HG03280 (cell line): ENCODE measurements around the gene ACTR5.
"Not testable (repeated sequence)": the region's sequence is repeated elsewhere in the genome, so short reads cannot be mapped to it uniquely, and the experiment has no call there.

Source experiments
- ATAC-seq: cut with Tn5 transposase; IDR thresholded peaks from one replicate; pipeline ENCODE4 v1.9.1; 2021; ENCODE audit warnings: mild to moderate bottlenecking, moderate library complexity; ENCODE audit not compliant: unreplicated experiment

ACTR5 gene

DNA sequence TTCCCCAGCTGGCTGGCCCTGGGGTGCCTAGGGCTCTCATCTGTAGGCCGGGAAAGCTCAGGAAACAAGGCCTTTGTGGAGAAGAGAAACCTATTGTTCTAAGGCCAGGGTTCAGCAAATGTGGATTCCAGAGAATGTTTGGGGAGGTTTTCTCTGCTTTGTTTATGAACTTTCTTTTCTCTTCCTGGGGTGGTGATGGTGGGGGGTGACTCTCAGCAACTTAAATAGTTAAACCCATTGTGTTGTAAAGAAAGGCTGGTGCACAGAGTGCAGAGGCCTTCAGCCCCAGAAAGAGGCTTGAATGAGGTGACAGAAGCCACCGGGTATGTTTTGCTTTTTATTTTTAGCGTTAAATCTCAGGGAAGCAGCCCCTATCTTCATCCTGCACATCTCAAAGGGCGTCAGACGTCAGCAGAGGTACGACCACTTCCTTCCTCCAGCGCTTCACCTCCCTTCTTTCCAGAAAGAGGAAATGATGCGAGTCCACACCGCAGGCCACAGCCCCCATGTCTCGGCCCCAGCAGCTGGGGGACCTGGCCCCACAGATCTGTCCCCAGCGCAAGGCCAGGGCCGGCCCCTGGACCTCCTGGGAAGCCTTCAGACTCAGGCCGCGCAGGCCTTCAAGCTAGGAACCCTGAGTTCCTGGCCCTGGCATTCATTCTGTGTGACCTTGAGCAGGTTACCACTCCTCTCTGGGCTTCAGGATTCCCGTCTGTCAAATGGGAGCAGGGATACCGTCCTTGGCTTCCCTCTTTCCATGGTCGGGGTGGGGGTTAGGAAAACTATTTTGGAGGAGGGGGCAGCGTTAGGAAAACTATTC is 56.6 kb downstream of the ACTR5 start:
- ATAC-seq, result no peak

DNA sequence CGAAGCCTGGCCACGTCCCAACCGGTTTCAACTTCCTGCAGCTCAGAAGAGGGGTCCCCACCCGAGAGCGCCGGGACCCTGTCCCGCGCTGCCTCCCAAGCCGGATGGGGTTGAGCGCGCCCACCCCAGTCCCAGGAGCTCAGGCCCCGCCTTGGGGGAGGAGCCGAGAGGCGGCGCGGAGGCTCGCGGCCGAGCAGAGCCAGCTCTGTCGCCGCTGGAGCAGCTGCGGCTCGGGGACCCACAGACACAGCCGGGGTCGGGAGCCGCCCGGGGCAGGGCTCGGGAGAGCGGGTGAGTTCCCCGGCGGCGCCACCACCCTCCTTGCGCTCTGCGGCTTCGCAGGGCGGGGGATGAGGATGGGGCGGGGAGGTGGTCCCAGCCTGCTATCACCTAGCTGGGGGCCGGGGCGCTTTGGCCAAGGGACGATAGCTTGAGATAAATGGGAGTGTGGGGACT is 57.3 kb downstream of the ACTR5 start, which contains the start of gene PPP1R16B:
Gene PPP1R16B, plus strand, starts transcription at position 196 of the 456 bp plus-strand sequence. CDS start 30,229 bp downstream, outside the sequence.
- peak; percentile 56 for ATAC-seq

DNA sequence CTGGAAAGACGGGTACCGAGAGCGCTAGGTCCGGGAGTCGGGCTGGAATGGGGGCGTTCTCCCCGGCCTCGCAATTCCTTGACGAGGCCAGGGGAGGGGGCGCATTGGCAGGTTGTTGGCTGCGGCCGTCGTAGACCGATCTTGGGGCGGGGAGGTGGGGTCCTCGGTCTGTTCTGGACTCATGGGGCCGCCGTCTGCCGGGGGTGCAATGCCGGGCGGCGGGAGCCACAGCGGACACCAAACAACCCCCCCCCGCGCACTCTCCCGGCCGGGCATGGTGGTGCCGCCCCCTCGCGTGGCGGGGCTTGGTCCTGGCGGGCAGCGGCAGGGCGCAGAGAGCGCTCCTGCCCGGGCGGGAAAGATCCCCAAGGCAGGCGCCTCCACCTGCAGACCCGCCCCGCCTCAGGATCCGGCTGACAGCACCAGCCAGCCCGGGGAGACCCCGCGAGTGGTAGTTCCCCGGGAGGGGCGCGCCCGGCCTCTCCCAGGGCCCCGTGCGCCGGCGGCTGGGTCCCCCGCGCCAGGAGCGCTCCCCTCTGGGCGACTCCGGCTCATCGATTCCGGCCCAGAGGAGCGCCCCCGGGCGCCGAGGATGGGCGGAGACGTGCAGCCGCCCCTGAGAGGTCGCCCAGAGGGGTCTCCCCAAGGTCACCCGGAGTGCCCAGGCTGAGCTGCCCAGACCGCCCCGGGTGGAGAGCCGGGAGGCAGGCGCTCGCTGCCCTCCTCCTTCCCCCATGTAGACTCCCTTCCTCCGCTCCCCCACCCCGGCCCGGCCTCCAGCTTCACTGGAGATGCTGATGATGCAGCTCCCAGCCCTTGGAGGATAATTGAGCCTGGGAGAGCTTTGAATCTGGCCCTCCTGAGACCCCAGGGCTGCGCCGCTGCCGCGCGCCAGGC is 57.9 kb downstream of the ACTR5 start:
- no peak for ATAC-seq

DNA sequence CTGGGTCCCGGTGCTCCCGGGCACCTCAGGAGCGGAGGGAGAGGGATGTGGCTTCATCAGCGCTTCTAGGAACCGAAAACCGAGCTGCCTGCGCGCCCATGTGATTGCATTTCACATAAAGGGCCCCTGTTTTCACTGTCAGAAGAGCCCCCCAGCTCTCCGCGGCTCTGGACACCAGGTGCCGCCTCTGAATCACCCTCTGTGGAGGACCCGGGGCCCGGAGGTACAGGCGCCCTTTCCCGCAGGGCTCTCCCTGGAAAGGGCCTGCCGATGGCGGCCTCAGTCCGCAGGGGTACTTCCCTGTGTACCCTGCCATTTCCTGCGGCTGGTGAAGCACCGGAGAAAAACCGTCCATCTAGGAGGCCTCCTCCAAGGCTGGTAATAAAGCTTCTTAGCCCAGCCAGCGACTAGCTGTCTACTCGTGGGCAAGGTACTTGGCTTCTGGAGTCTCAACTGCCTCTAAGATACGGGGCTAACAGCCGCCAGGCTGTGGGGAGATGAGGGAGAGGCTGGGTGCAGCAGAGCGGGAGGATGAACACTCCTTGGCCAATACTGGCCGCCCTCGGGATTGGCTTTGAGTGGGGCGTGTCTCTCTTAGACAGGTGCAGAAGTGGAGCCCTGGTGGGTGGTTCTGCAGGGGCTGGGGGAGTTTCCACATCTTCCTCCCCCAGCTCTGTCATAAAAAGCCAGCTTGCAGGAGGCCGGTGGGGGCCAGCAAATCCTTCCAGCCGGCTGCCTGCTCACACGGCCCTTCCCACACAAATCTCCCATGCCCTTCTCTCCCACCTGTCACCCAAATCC is 58.8 kb downstream of the ACTR5 start:
- ATAC-seq, result no peak

DNA sequence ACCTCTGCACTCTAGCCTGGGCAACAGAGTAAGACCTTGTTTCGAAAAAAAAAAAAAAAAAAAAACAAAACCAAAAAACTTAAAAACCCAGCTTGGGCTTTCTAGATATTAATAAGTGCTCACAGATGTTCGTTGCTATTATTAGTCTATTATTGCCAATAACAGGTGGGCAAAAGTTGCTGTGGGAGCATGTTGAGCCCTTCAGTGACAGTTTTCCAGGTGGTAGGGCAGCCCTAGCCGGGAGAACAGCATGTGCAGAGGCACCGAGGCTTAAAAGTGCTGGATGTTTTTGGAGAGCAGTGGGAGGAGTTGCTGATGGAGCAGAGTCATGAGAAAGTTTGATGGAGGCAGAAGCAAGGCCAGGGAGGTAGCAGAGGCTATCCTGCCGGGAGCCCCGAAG is 61.7 kb downstream of the ACTR5 start:
- no peak for ATAC-seq

DNA sequence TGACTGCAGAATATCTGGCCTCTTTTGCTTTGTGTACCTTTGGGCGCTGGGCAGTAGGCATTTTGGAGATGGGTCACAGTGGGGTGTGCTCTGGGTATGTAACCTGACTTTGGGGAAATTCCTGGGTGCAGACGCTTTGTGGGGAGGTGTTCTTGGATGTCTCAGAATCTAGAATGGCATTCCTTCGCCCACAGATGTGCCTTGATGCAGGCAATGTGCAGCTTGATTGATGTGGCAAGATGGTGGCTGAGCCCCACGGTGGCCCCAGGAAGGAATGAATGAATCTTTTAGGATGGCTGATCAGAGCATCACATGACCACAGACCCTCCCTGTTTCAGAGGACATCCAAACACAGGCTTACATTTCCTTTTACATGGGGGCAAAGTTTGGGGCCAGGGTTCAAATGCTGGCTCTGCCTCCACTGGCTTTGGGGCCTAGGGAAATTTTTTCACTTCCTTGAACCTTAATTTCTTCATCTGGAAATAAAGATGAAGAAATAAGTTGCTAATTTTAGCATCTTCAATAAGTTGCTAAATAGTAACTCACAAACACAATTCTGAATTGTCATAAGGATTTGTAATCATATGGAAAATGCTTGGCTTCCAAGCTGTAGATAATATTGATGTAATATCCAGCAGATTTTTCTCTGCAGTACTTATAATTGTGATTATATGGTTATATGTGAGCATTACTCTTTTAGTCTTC is 62.8 kb downstream of the ACTR5 start:
- no peak for ATAC-seq

DNA sequence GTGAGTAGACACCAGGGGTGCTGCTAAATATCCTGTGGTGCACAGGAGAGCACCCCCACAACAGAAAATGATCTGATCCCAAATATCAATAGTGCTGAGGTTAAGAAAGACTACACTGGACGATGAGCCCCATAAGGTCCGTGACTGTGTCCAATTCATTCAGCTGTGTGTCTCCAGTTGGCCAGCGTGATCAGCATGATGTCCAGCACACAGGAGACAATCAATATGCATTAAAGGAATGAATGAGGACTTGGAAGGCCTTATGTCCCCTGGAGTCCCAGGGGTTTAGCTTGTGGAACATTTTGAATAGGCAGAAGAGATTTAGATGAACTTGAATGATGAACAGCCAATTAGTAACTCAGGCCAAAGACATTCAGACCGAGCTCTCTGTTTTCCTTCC is 63.5 kb downstream of the ACTR5 start:
- no peak for ATAC-seq

DNA sequence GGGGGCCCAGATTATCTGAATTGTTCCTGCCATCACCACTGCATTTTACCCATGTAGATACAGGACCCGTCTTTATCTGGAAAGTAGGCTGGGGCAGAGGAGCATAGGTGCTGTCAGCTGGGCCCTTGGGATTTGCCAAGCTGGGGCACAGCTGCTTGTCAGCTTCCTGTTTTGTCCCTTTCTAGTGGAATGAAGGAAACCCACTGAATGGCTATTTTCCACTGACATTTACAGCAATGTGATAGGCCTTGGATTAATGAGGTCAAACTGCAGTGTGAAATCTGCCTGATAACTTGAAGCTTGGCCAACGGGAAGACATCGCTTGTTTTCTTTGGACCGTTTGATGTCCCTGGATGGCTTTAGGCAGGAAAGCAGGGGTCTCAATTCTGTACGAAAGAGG is 63.9 kb downstream of the ACTR5 start:
- no peak for ATAC-seq

DNA sequence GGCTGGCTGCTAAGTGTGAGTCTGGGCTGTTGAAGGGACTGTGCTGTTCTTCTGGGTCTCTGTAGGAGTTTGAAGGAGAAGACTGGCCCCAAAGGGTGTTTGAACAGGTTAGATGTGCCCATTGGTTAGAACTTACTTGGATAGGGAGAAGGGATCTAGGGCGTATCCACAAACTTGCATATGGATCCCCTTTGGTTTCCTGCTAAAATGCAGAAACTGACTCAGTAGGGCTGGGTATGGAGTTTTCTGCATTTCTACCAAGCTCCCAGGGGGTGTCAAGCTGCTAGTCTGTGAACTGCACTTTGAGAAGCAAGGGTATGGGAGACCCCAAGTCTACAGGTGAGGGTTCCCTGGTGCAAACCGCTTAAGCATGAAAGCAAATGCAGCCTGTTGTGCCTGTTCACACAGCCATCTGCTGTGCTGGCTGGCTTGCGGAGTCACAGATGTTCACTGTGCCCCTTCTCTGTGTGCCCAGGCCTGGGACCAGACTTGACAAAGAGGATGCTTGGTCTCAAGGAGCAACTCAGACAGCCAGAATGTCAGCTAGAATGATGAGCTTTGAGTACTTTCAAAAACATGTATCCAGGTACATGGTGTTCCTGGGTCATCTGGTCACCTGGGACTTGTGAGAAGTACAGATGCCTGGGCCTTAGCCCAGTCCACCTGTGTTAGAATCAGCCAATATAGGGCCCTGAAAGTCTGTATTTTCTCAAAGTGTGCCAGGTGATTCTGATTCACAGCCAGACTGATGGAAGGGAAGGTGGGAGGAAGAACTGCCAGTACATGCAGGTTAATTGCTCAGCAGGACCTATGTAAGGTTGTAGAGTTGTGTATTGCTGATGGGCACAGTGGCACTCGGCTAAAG is 64.7 kb downstream of the ACTR5 start:
- no peak for ATAC-seq

DNA sequence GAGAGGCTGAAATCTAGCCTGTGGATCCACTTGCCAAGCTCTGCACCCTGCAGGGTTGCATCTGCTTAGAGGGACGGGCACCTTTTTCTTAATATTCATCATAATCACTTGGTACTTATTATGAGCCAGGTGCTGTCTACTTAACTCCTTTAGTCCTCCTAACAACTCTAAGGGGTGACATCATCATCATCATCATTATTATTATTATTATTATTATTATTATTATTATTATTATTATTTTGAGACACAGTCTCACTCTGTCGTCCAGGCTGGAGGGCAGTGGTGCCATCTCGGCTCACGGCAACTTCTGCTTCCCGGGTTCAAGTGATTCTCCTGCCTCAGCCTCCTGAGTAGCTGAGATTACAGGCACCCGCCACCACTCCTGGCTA is 65.3 kb downstream of the ACTR5 start:
- ATAC-seq, result not testable (repeated sequence)

DNA sequence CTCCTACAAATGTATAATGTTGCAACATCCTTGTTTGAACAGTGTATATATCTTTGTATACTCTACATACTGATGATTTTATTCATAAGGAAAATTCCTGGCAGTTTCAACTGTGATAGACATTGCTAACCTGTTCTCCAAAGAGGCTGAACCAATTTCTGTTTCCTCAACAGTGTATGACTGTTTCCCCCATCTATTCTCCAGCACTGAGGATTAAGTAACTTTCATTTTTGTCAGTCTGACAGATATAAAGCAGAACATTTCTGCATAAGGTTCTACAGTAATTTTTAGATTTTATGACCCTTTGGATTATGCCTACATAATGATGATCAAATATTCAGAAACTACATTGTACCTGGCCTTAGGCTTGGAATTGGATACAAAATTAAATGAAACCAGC is 67.2 kb downstream of the ACTR5 start:
- ATAC-seq, result no peak

DNA sequence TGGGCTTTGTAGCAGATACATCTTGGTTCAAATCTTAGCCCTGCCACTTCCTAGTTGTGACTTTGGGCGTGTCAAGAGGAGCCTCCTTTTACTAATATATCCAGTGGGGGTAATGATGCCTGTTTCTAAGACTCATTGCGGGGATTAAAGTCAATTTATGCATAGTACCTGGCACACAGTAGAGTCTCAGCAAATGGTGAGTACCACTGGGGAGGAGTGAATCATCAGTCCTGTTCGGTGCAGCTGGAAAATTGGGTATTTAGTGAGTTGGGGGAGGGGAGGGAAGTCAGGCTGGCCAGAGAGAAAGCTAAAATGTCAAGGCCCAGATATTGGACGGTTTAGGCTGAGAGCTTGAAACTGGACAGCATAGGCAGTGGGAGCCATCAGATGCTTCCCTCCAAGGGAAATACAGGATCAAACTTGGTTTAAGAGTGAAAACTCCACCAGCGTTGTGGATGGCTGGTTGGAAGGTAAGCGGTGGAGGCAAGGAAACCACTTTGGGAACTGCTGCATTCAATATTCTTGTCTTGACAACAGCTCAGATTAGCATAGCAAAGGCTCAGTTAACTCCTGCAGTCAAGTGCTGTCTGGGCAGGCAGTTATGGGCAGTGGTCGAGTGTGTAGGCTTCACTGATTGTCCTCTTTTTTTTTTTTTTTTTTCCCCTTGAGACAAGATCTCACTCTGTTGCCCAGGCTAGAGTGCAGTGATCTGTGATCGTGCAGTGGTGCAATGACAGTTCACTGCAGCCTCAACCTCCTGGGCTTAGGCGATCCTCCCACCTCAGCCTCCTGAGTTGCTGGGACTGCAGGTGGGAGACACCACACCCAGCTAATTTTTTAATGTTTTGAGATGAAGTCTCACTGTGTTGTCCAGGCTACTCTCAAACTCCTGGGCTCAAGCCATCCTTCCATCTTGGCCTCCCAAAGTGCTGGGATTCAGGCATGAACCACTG is 70.1 kb downstream of the ACTR5 start:
- no peak for ATAC-seq
